Stimulated activated CD4-positive, alpha-beta T cell treated with anti-CD3 and anti-CD28 coated beads, Interleukin-4, amount 100 ng/mL, for 4 hours (primary cell): ENCODE results near the gene ARID3A.
A peak's percentile ranks its signal among the peaks of the same experiment; 100 is the strongest.

ENCODE experiments used
- DNase-seq, 2 experiments: peaks; one replicate each; pipeline ENCODE4 v3.0.0-alpha.2; 2020

The ARID3A gene

GRCh38 chr19:964761-965694, 39.2 kb downstream of the ARID3A start:
- no peak for DNase-seq

DNA sequence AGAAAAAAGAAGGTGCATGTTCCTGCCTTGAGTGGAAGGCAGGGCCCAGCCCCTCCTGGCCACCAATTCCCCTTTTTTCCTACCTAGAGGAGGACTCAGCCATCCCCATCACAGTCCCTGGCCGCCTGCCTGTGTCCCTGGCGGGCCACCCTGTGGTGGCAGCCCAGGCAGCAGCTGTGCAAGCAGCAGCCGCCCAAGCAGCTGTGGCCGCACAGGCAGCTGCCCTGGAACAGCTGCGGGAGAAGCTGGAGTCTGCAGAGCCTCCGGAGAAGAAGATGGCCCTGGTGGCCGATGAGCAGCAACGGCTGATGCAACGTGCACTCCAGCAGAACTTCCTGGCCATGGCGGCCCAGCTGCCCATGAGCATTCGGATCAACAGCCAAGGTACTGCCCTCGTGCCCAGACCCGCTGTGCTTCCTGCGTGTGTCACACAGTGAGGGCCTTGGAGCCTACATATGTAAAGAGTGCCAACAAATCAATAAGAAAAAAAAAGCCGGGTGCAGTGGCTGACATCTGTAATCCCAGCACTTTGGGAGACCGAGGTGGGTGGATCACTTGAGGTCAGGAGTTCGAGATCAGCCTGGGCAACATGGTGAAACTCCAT, 40.8 kb downstream of the ARID3A start:
- no peak for DNase-seq

DNA sequence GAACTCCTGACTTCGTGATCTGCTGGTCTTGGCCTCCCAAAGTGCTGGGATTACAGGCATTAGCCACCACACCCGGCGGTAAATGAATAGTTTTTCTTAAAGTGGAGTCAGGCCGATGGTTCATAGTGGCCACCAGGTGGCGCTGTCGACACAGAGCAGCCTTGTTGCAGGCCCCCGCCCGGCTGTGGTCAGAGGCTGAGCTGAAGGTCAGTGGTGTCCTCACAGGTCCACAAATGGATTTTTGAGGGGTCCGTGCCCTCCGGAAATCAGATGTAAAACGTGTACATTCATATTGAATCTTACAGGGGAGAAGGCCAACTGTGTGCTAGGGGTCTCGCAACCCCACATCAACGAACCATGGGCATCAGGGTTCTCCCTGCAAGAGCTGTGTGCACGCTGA, 44.9 kb downstream of the ARID3A start:
- DNase-seq, result no peak

DNA sequence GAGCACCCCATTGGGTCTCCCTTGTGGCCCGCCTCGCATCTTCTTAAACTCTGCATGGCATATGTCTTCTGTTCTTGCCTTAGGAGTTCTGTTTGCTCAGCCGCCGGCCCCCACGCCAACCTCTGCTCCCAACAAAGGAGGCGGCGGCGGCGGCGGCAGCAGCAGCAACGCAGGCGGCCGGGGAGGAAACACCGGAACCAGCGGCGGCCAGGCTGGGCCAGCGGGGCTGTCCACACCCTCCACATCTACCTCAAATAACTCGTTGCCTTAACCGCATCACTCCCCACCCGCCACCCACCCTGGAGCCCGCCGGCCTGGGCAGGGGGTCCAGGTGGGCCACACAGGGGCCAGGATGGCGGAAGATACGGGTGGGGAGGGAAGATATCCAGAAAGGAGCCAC, 46.0 kb downstream of the ARID3A start:
- DNase-seq, result no peak

GRCh38 chr19:972281-972680, 46.4 kb downstream of the ARID3A start:
- no peak for DNase-seq

GRCh38 chr19:973726-974563, 48.1 kb downstream of the ARID3A start:
- no peak for DNase-seq

DNA sequence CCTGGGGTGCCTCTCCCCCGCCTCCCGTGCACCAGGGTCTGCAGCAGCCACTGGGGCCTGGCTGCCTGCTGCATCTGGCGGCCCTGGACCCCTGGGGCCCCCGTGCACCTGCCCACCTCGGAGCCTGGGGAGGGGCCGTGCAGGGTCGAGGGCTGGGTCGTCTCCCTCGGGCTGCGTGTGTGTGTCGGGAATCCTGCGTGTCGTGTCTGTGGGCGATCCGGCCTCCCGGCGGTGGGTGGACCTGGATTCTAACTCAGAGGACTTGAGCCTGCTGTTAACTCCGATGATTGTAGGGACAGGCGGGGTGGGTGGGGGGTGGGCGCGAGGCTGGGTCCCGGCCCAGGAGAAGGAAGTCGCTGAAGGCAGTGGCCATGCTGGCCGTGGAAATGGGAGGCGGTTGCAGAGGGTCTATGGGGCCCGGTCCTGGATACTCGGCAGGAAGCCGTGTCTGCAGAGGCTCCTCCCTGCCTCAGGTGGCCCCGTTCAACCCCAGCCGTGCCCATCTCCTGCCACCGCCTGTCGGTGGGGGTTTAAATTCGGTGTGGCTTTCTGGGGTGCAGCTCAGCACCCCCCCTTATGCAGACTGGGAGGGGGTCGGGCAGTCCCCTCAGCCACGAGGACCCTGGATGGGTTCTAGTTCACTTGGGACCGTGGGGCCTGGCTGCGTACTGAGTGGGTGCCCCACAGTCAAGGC, 48.9 kb downstream of the ARID3A start:
- DNase-seq, result no peak

- no peak for DNase-seq
Measured at GRCh38 chr19:976476-976875, 50.6 kb downstream of the ARID3A start.

DNA sequence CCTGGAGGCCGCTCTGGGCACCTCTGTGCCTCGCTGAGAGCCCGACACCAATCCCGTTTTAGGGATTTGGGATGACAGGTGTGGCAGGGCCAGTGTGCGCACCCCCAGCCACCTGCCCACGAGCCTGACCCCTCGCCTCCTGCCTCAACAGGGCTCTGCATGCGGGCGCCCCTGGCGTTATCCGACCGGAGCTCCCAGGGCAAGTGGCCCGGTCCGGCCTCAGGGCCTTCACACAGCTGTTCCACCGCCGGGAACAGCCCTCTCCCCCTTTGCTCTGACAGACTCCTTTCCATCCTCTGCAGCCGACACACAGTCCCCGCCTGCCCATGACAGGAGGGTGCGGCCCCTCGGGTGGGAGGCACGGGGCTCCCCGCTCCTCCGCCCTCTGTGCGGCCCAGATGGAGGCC, 51.2 kb downstream of the ARID3A start:
- DNase-seq, result no peak

GRCh38 chr19:979318-979741, 53.5 kb downstream of the ARID3A start:
- no peak for DNase-seq

DNA sequence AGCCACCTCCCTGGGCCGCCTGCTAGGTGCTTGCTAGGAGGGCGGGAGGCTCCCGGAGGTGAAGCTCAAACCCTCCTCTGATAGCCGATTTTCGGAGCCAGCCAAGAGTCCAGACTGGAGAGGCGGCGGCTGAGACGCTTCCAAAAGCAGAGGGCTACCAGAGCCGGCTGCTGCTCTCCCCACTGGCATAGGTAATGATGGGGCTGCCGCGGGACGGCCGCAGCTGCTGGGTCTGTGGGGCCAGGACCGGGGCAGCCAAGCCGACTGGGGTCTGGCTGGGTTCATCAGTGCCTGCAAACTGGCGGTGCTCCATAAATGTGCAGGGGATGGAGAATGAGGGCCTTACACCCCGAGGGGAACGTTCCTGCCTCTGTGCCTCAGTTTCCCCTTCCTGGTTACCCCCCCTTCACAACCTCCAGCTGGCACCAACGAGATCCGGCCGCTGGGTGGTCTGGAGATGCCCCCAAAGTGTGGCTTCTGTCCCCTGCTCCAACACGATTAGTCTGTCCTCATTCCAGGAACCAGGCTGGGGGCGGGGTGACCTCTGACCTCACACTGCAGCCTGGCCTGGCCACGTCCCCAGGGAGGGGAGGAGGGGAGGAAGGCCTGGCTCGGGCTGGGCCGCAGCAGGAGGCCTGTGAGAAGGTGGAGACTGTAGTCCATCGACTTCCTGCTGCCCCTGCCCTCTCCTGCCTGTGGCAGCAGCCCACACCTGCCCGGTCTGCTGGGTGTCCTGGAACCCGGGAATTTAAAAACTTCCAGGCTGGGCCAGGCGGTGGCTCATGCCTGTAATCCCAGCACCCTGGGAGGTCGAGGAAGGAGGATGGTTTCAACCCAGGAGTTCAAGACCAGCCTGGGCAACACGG, 54.5 kb downstream of the ARID3A start:
- DNase-seq, result no peak

DNA sequence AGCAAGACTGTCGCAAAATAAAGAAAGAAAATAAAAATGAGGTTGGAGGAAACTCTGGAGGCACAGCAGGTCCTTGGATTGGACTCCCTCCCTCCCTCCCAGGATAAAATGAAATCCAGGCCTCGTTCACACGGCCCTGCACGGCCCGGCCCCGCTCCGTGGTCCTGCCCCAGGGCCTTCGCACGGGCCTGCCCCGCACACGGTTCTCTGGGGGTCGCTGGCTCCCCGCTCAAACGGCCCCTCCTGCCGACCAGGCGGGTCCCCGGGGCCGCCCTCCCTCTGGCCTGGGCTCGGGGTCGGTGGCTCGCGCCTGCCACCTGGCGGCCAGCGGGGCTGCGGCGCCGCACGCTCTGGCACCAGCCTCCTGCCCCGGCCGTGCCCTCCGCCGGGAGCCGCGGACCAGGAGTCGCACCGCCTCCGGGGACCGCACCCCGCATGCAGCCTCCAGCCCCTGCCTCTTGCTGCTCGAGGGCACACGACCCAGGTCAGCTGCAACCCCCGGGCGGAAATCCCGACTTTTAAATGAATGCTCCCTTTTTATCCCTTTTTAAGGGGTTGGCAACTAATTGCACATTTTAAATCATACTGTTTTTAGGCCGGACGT, 56.8 kb downstream of the ARID3A start:
- peak; percentile 58 to 81 for DNase-seq

DNA sequence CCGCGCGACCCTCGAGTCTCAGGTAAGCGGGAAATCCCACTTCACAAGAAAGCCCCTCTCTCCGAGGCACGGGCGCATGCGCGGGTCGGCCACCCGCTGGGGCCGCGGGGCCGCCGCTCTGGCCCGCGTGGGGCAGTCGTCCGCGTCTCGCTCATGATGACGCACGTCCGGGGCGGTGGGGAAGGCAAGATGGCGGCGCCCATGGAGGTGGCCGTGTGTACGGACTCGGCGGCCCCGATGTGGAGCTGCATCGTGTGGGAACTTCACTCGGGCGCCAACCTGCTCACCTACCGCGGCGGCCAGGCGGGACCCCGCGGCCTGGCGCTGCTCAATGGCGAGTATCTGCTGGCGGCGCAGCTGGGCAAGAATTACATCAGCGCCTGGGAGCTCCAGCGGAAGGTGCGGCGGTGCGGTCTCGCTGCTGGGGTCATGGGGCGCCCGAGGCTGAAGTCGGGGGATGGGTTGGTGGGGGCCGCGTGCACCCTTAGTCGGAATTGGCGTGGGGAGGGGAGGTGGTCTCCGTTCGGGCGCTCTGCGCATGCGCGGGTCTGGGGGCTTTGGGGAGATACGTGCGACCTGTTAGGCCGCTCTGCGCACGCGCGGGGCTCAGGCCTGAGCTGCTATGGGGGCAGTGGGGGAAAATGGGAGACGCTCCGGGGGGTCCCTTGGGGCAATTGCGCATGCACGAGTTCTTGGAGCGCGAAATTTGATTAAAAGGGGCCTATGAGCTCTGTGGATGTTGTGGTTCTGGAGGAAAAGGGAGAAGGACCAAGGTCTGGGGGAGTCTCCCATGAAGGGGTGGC, 58.5 kb downstream of the ARID3A start, which contains the start of gene WDR18:
TSS of gene WDR18 (plus strand) at position 181 of the 803 bp plus-strand sequence. CDS start at position 190, 9 bp downstream.
- peak; percentile 88 to 90 for DNase-seq

GRCh38 chr19:986083-986482, 60.2 kb downstream of the ARID3A start:
- no peak for DNase-seq

DNA sequence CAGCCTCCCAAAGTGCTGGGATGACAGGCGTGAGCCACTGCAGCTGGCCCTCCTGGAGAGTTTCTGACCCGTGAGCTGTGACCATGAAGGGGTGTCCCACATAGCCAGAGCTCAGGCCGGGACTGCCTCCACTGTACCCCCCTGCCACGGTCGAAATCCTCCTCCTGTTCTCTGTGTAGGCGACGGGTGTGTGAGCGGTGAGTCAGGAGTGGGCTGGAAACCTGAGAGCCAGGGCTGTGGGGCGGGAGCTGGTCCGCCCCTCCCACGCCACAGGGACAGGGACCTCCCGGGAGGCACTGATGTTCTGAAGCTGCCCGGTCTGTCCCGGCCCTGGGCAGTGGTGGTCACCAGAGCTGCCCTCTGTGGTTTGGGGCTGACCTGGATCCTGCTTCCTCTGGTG, 62.2 kb downstream of the ARID3A start:
- DNase-seq, result no peak

DNA sequence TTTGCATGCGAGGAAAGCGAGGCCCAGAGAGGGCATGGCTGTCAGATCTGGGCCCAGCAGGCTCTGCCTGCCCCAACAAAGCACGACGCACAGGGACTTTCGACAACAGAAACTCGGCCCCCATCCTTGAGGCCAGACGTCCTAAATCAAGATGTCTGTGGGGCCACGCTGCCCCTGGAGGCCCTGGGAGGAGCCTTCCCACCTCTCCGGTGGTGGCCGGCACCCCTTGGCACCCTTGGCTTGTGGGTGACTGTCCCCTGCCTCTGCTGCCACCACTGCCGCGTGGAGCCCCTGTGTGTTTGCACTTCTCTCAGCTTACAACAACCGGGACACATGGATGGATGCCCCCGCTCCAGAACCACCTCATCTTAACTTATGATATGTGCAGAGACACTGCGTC, 62.7 kb downstream of the ARID3A start:
- no peak for DNase-seq

- DNase-seq, result no peak
Measured at GRCh38 chr19:989381-990081, 63.7 kb downstream of the ARID3A start.

DNA sequence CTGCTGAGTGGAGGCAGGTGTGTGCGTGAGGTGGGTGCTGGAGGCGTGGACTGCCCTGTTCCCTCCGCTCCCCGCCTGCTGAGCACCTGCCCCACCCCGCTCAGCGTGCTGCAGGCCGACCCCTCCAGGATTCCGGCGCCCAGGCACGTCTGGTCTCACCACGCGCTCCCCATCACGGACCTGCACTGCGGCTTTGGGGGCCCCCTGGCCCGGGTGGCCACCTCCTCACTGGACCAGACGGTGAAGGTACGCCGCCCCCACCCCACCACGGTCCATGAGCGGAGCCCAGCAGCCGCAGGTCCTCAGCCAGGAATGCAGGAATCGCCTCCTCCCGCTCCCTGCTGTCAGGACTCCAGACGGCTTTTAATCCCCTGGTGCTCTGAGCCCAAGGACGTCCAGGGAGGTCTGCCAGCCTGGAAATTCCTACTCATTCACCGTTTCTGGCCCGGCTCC, 64.3 kb downstream of the ARID3A start:
- no peak for DNase-seq

DNA sequence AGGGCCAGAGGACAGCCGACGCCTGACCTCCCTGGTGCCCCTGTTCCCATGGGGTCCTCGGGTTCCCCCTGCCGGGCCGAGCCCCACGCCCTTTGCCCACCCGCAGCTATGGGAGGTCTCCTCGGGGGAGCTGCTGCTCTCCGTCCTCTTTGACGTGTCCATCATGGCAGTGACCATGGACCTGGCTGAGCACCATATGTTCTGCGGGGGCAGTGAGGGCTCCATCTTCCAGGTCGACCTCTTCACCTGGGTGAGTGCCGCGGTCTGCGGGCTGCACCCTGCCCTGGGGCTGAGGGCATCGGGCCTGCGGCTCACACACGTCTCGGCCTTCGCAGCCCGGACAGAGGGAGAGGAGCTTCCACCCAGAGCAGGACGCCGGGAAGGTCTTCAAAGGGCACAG, 64.9 kb downstream of the ARID3A start:
- DNase-seq, result no peak
